Ishikawa (cell line): ENCODE data around the gene ZBTB49.

ENCODE experiments used
- CEBPB ChIP-seq: IDR thresholded peaks from 2 replicates; pipeline ENCODE4 v1.6.1; 2012
- CREB1 ChIP-seq: IDR thresholded peaks from 2 replicates; pipeline ENCODE4 v1.6.1; 2012; ENCODE audit warnings: low read depth
- EGR1 ChIP-seq: IDR thresholded peaks from 2 replicates; pipeline ENCODE4 v1.6.1; 2012
- EP300 ChIP-seq: IDR thresholded peaks from 2 replicates; pipeline ENCODE4 v1.6.1; 2012; ENCODE audit warnings: borderline replicate concordance
- FOXM1 ChIP-seq: IDR thresholded peaks from 2 replicates; pipeline ENCODE4 v1.6.1; 2012; ENCODE audit warnings: low read depth, borderline replicate concordance
- NFIC ChIP-seq: IDR thresholded peaks from 2 replicates; pipeline ENCODE4 v1.6.1; 2012
- RAD21 ChIP-seq: IDR thresholded peaks from 2 replicates; pipeline ENCODE4 v1.6.1; 2012; ENCODE audit warnings: low read depth
- TAF1 ChIP-seq: IDR thresholded peaks from 2 replicates; pipeline ENCODE4 v1.6.1; 2012; ENCODE audit warnings: low read depth, mild to moderate bottlenecking
- TCF12 ChIP-seq: IDR thresholded peaks from 2 replicates; pipeline ENCODE4 v1.6.1; 2012; ENCODE audit warnings: low read depth
- TEAD4 ChIP-seq: IDR thresholded peaks from 2 replicates; pipeline ENCODE4 v1.6.1; 2012
- YY1 ChIP-seq: IDR thresholded peaks from 2 replicates; pipeline ENCODE4 v1.6.1; 2012; ENCODE audit warnings: low read depth
- ZBTB7A ChIP-seq: IDR thresholded peaks from 2 replicates; pipeline ENCODE4 v1.6.1; 2012; ENCODE audit warnings: low read depth
- TF ChIP-seq, protein P1 (sequence below): IDR thresholded peaks from 2 replicates; pipeline ENCODE4 v1.6.1; 2012
- TF ChIP-seq, protein P2 (sequence below): IDR thresholded peaks from 2 replicates; pipeline ENCODE4 v1.6.1; 2012; ENCODE audit warnings: low read depth, mild to moderate bottlenecking
- TF ChIP-seq, protein P3 (sequence below): IDR thresholded peaks from 2 replicates; pipeline ENCODE4 v1.6.1; 2012

The ZBTB49 gene

DNA sequence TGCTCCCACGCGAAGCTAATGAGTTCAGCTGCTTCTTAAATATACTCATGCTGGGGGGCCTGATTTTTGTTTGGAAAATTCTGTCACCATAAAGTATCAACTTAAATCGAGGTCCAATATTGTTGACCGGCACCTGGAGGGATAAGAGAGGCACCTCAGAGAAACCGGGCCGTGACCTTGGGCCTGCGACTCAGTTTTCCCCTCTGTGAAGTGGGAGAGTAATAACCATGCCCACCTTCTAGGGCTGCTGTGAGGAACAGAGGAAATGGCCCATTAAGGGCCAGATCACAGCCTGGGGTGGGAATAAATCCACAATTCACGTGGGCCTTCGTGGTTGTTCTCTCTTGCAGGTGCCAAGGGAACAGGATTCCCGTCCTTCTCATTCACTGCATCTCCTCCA lies 39.4 kb downstream of the ZBTB49 start:
- TF ChIP-seq, protein P1, sequence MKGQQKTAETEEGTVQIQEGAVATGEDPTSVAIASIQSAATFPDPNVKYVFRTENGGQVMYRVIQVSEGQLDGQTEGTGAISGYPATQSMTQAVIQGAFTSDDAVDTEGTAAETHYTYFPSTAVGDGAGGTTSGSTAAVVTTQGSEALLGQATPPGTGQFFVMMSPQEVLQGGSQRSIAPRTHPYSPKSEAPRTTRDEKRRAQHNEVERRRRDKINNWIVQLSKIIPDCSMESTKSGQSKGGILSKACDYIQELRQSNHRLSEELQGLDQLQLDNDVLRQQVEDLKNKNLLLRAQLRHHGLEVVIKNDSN, result no peak
- no peak for TF ChIP-seq TEAD4
- no peak for TF ChIP-seq EGR1
- TF ChIP-seq NFIC, result no peak
- TF ChIP-seq RAD21, result no peak
- no peak for TF ChIP-seq TAF1
- TF ChIP-seq YY1, result no peak
- TF ChIP-seq EP300, result no peak
- no peak for TF ChIP-seq CEBPB
- no peak for TF ChIP-seq ZBTB7A

DNA sequence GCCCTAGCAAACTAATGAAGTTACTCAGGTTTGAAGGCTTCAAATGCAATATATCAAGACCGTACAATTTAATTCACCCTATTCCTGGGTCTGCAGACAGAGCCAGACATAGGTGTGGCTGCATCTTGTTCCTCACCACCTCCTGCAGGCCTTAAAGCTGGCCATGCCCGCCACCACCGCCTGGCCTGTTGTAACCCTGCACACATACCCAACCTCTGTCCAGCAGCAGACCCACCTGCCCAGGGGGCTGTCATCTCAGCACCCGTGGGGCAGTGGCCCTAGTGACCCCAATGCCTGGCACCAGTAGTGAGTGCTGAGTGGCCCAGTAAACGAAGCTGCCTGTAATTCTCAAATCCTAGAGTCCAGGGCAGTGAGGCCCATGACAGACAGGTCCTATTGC lies 40.7 kb downstream of the ZBTB49 start:
- TF ChIP-seq EP300 (no peak), TCF12 (no peak), FOXM1 (no peak), TAF1 (no peak), EGR1 (no peak), ZBTB7A (no peak), YY1 (no peak), RAD21 (no peak), TEAD4 (no peak), NFIC (no peak), CEBPB (no peak), CREB1 (no peak)
- TF ChIP-seq, protein P2, sequence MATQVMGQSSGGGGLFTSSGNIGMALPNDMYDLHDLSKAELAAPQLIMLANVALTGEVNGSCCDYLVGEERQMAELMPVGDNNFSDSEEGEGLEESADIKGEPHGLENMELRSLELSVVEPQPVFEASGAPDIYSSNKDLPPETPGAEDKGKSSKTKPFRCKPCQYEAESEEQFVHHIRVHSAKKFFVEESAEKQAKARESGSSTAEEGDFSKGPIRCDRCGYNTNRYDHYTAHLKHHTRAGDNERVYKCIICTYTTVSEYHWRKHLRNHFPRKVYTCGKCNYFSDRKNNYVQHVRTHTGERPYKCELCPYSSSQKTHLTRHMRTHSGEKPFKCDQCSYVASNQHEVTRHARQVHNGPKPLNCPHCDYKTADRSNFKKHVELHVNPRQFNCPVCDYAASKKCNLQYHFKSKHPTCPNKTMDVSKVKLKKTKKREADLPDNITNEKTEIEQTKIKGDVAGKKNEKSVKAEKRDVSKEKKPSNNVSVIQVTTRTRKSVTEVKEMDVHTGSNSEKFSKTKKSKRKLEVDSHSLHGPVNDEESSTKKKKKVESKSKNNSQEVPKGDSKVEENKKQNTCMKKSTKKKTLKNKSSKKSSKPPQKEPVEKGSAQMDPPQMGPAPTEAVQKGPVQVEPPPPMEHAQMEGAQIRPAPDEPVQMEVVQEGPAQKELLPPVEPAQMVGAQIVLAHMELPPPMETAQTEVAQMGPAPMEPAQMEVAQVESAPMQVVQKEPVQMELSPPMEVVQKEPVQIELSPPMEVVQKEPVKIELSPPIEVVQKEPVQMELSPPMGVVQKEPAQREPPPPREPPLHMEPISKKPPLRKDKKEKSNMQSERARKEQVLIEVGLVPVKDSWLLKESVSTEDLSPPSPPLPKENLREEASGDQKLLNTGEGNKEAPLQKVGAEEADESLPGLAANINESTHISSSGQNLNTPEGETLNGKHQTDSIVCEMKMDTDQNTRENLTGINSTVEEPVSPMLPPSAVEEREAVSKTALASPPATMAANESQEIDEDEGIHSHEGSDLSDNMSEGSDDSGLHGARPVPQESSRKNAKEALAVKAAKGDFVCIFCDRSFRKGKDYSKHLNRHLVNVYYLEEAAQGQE, result no peak
- TF ChIP-seq, protein P1, result no peak
- TF ChIP-seq, protein P3, sequence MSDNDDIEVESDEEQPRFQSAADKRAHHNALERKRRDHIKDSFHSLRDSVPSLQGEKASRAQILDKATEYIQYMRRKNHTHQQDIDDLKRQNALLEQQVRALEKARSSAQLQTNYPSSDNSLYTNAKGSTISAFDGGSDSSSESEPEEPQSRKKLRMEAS, result no peak

DNA sequence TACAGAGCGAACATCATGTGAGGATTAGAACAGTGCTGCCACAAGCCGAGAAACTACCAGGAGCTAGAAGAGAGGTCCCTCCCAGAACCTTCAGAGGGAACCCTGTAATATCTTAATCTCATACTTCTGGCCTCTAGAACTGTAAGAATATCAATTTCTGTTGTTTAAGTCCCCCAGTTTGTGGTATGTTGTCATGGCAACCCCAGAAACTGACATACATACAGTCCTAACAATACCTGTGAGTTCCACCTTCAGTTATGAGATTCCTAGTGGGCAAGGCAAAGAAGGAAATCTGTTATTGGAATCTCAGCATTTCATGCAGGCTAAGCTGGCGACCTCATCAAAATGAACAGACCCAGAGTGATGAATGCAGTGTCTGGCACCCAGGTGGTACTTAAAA lies 42.5 kb downstream of the ZBTB49 start:
- no peak for TF ChIP-seq EGR1
- no peak for TF ChIP-seq NFIC
- no peak for TF ChIP-seq YY1
- TF ChIP-seq TAF1, result no peak

DNA sequence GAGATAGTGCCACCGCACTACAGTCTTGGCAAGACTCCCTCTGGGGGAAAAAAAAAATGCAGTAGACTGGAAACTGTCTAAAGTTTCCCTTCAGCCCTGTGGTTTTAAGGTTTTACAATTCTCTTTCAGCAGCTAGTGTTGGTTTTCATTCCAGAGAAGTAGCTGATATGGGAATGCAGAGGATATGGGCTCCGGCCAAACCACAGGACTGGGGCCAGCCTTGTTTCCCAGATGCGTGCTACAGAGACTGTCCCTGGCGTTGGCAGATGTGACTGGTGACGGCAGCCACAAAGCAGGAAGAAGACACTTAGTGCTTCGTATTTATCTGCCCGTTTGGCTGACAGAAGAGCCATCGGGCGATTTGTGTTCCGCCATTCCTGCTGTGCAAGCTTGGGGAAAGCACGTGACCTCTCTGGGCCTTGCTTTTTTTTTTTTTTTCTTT lies 43.2 kb downstream of the ZBTB49 start:
- TF ChIP-seq CREB1 (no peak), EGR1 (no peak), RAD21 (no peak), NFIC (no peak), TCF12 (no peak), CEBPB (no peak), FOXM1 (no peak), YY1 (no peak), TAF1 (no peak), ZBTB7A (no peak), EP300 (no peak), TEAD4 (no peak)
- TF ChIP-seq, protein P2, result no peak
- TF ChIP-seq, protein P1, result no peak
- TF ChIP-seq, protein P3, result no peak

DNA sequence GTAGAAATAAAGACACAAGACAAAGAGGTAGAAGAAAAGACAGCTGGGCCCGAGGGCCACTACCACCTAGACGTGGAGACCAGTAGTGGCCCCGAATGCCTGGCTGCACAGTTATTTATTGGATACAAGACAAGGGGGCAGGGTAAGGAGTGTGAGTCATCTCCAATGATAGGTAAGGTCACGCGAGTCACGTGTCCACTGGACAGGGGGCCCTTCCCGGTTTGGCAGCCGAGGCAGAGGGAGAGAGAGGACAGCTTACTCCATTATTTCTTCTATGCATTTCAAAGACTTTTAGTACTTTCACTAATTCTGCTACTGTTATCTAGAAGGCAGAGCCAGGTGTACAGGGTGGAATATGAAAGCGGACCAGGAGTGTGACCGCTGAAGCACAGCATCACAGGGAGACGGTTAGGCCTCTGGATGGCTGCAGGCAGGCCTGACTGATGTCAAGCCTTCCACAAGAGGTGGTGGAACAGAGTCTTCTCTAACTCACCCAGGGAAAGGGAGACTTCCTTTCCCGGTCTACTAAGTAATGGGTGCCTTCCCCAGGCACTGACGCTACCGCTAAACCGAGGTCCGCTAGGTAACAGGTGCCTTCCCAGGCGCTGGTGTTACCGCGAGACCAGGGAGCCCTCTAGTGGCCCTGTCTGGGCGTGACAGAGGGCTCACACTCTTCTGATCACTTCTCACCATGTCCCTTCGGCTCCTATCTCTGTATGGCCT lies 44.9 kb downstream of the ZBTB49 start:
- TF ChIP-seq CREB1 (no peak), NFIC (no peak), RAD21 (peak; percentile 88)
- TF ChIP-seq, protein P1, result peak; percentile 87
